Esophagus squamous epithelium (tissue), 5 donors: ENCODE measurements around the gene RPP30. TPM values are rescaled to one million over a fixed set of nuclear protein-coding genes. Genes with fewer than 3 reads are reported as not detected.

Experiments
- DNase-seq: peaks from one replicate; lab custom pipeline; 2025; lab: John Stamatoyannopoulos, UW
- H3K27ac ChIP-seq, 4 donors: fragments of 200-600 bp; sonication (generic); one replicate each; pipeline ENCODE4 v1.5.1; 2016 to 2019; ENCODE audit warnings: mild to moderate bottlenecking in 1 of 4
- H3K27me3 ChIP-seq, 4 donors: fragments of 200-600 bp; sonication (generic); 1 replicate in 3 of 4; 2 replicates in 1 of 4; pipeline versions ENCODE4 v1.5.1 to v1.6.0; 2017 to 2021; ENCODE audit warnings: antibody characterized with exemption in 1 of 4
- H3K36me3 ChIP-seq, 3 donors: fragments of 200-600 bp; sonication (generic); one replicate each; pipeline ENCODE4 v1.5.1; 2016 to 2019
- H3K4me1 ChIP-seq, 3 donors: fragments of 200-600 bp; sonication (generic); one replicate each; pipeline ENCODE4 v1.5.1; 2017 to 2019
- H3K4me3 ChIP-seq, 4 donors: fragments of 200-600 bp; sonication (generic); 1 replicate in 3 of 4; 2 replicates in 1 of 4; pipeline ENCODE4 v1.5.1; 2016 to 2019; ENCODE audit warnings: mild to moderate bottlenecking in 2 of 4, moderate library complexity in 1 of 4
- H3K9me3 ChIP-seq, 3 donors: fragments of 200-600 bp; sonication (generic); one replicate each; pipeline ENCODE4 v1.5.1; 2016 to 2019
- POLR2A ChIP-seq, 4 donors: fragments of 450-650 bp; IDR thresholded peaks; one replicate each; pipeline ENCODE4 v1.6.1; 2017; ENCODE audit warnings: antibody characterized with exemption in 4 of 4, mild to moderate bottlenecking in 4 of 4, moderate library complexity in 3 of 4
- WGBS, 2 donors: methylation state at CpG; one replicate each; pipeline ENCODE4 v1.1.5; 2018; 5-methylcytosine and 5-hydroxymethylcytosine counted together
- intact Hi-C: fragments of 100-400 bp; cut with DNase I; formaldehyde crosslinking; loops from one replicate; pipeline ENCODE4 v1.15.0; 2022
- small RNA-seq, 4 donors: library from RNA; depleted of rRNA; stranded (forward); fragments of <200 nt; gene quantifications; one replicate each; pipeline ENCODE3, GENCODE V24; 2016
- total RNA-seq, 4 donors: library from RNA; depleted of rRNA; stranded (reverse); fragments of >200 nt; gene quantifications; one replicate each; pipeline ENCODE4 v1.1.0, GENCODE V29; 2016
- TF ChIP-seq, protein P1 (sequence below), 6 experiments: fragments of 450-650 bp in 4 of 6; fragments of 200-600 bp in 2 of 6; sonication (generic) in 2 of 6; IDR thresholded peaks; one replicate each; pipeline ENCODE4 v1.5.1; 2016 to 2019; ENCODE audit warnings: antibody characterized with exemption in 6 of 6, mild to moderate bottlenecking in 4 of 6, moderate library complexity in 4 of 6
- donor health status: DM: yes; HTN: yes; CAD: no.

The RPP30 gene
- total RNA-seq, 4 donors from 2014 or later, result 13.6 to 31.4 (median 22.9) TPM

DNA sequence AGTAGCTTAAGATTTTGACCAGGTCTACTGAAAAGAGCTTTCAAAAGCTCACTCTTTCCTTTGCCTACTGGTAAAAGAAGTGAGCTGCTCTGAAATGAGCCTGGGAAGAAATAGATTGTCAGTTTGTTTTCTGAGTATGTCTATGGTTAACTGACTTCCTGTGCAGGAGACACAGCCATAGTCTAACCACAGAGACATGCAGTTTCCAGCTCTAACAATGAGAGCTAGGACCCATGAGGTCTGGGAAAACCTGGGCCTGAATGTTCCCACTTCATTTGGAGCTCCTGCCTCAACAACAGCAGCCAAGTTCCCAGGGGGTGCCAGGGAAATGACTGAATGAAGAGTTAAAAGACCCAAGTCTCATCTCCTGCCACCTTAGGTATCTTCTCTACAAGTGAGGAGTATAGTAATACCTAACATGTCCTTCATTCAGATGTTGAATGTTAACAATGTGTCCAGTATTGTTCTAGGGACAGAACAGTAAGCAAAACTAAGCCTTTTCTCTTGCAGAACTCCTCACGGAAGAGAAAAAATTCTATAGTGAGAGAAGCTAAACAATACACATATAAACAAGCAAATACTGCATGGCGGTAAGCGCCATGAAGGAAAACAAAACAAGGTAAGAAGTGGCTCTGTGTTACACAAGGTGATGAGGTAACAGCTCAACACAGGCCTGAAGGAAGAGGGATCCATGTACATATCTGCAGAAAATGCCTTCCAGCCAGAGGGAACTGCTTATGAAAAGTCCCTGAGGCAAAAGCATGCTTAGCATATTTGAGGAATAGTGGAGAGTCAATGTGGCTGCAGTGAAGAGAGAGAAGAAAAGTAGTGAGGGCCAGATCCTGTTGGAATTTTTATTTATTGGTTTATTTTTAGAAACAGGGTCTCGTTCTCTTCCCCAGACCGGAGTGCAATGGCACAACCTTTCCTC is 75.5 kb downstream of the RPP30 start:
- no peaks in the 10 kb centered on the region for H3K4me1 ChIP-seq
- intact Hi-C loops, result no loop called here
- H3K36me3 ChIP-seq, result no peaks in the 10 kb centered on the region
- H3K27me3 ChIP-seq, result no peaks in the 10 kb centered on the region
- no peak overlapping the region for H3K4me3 ChIP-seq
- H3K27ac ChIP-seq, result no peak overlapping the region
- TF ChIP-seq, protein P1, sequence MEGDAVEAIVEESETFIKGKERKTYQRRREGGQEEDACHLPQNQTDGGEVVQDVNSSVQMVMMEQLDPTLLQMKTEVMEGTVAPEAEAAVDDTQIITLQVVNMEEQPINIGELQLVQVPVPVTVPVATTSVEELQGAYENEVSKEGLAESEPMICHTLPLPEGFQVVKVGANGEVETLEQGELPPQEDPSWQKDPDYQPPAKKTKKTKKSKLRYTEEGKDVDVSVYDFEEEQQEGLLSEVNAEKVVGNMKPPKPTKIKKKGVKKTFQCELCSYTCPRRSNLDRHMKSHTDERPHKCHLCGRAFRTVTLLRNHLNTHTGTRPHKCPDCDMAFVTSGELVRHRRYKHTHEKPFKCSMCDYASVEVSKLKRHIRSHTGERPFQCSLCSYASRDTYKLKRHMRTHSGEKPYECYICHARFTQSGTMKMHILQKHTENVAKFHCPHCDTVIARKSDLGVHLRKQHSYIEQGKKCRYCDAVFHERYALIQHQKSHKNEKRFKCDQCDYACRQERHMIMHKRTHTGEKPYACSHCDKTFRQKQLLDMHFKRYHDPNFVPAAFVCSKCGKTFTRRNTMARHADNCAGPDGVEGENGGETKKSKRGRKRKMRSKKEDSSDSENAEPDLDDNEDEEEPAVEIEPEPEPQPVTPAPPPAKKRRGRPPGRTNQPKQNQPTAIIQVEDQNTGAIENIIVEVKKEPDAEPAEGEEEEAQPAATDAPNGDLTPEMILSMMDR (IDR thresholded peaks at IDR 0.05), result no peak
- no peak for TF ChIP-seq POLR2A (IDR thresholded peaks at IDR 0.05)
- 77 to 82% methylated on average over 5 of the region's 5 CpGs for WGBS, 2 donors
- no peaks in the 10 kb centered on the region for H3K9me3 ChIP-seq
- DNase-seq, result no peak

Small RNAs within 50 kb of the gene (small RNA-seq; reads per million reads assigned to genes)
- gene RF00019 (0 reads per million in 4 donors), gene RNU6-740P (0 reads per million in 4 donors)

Other genes starting within 250 kb of the RPP30 start
- gene HTR7, start 13.9 kb upstream of the RPP30 start, total RNA-seq, result 1 to 10 TPM in 2 of 4 donors, under 1 TPM in 2; 0.53 to 2.7 (median 1.2) TPM
- not detected for gene ANKRD1, start 49.1 kb downstream of the RPP30 start, total RNA-seq